Transverse colon (tissue), 4 donors: ENCODE results near the gene WDR37.

Experiments used
- CTCF ChIP-seq, 5 experiments: fragments of 200-600 bp in 3 of 5; fragments of 450-650 bp in 2 of 5; sonication (generic) in 3 of 5; IDR thresholded peaks; 1 replicate in 2 of 5; 2 replicates in 3 of 5; pipeline ENCODE4 v1.5.1; 2016 to 2017; ENCODE audit warnings: antibody characterized with exemption in 5 of 5, inconsistent platforms in 3 of 5, mild to moderate bottlenecking in 2 of 5, moderate library complexity in 1 of 5
- POLR2A ChIP-seq: fragments of 450-650 bp; IDR thresholded peaks from one replicate; pipeline ENCODE4 v1.6.1; 2016; ENCODE audit warnings: antibody characterized with exemption, mild to moderate bottlenecking, moderate library complexity
- POLR2AphosphoS5 ChIP-seq, 3 donors: sonication (generic); formaldehyde crosslinking; IDR thresholded peaks; one replicate each; pipeline ENCODE4 v1.6.1; 2016; ENCODE audit warnings: antibody characterized with exemption in 3 of 3

- TF ChIP-seq CTCF (IDR thresholded peaks at IDR 0.05) (no peak), POLR2A (no peak), POLR2AphosphoS5 (IDR thresholded peaks at IDR 0.05) (no peak)
Observed at GRCh38 chr10:1024103-1024502, 32.1 kb upstream of the WDR37 start.
